SK-N-SH (cell line): ENCODE measurements around the gene ZXDC. TPM values are rescaled to one million over a fixed set of nuclear protein-coding genes. Genes with fewer than 3 reads are reported as not detected.

Experiments used
- CTCF ChIA-PET: fragments of 300-600, 350-600 bp; formaldehyde crosslinking; extraction: SDS; loops from one replicate; lab custom pipeline; 2021; lab: Yijun Ruan, JAX
- POLR2A ChIA-PET: fragments of 350-600 bp; sonication (Branson Sonifier 250); formaldehyde crosslinking; extraction: SDS; loops from one replicate; lab custom pipeline; 2020; ENCODE audit warnings: antibody characterized with exemption, inconsistent platforms; lab: Yijun Ruan, JAX
- DNase-seq: peaks from one replicate; pipeline ENCODE4 v3.0.0; 2012
- H2AFZ ChIP-seq: fragments of 200-600 bp; sonication (generic); 2 replicates; pipeline ENCODE4 v1.8.1; 2016; ENCODE audit warnings: antibody characterized with exemption, mild to moderate bottlenecking, low read depth
- H3F3A ChIP-seq: fragments of 200-600 bp; sonication (generic); replicated peaks from 2 replicates; pipeline ENCODE3; 2016; ENCODE audit warnings: antibody characterized with exemption, mild to moderate bottlenecking; ENCODE audit not compliant: insufficient read depth
- H3K27ac ChIP-seq, 2 experiments: fragments of 200-500 bp in 1 of 2; fragments of 200-600 bp in 1 of 2; sonication (Bioruptor generic) in 1 of 2; sonication (generic), shearing (Covaris generic) in 1 of 2; 2 replicates each; pipeline versions ENCODE4 v1.5.1 to v1.6.1; 2014 to 2016; ENCODE audit warnings: low read depth in 2 of 2, inconsistent platforms in 1 of 2, low read length in 1 of 2, mild to moderate bottlenecking in 1 of 2, mixed read lengths in 1 of 2
- H3K27me3 ChIP-seq: fragments of 200-600 bp; sonication (generic), shearing (Covaris generic); 2 replicates; pipeline ENCODE4 v1.6.1; 2016; ENCODE audit warnings: mixed run types; ENCODE audit not compliant: insufficient read depth
- H3K36me3 ChIP-seq, 2 experiments: fragments of 200-500 bp in 1 of 2; fragments of 200-600 bp in 1 of 2; sonication (Bioruptor generic) in 1 of 2; sonication (generic) in 1 of 2; replicated peaks in 1 of 2; 2 replicates each; pipeline versions ENCODE3 to v1.5.1; 2014 to 2016; ENCODE audit warnings: low read length in 1 of 2, mild to moderate bottlenecking in 1 of 2; ENCODE audit not compliant: insufficient read depth in 2 of 2, control insufficient read depth in 1 of 2
- H3K4me1 ChIP-seq, 2 experiments: fragments of 200-500 bp in 1 of 2; fragments of 200-600 bp in 1 of 2; sonication (Bioruptor generic) in 1 of 2; sonication (generic), shearing (Covaris generic) in 1 of 2; 2 replicates each; pipeline versions ENCODE4 v1.5.1 to v1.6.1; 2014 to 2016; ENCODE audit warnings: low read depth in 1 of 2, low read length in 1 of 2, mixed run types in 1 of 2; ENCODE audit not compliant: insufficient read depth in 2 of 2, control insufficient read depth in 1 of 2
- H3K4me2 ChIP-seq: fragments of 200-600 bp; sonication (generic), shearing (Covaris generic); 2 replicates; pipeline ENCODE4 v1.6.1; 2017; ENCODE audit warnings: mixed run types
- H3K4me3 ChIP-seq, 2 experiments: fragments of 200-500 bp in 1 of 2; fragments of 200-600 bp in 1 of 2; sonication (Bioruptor generic) in 1 of 2; sonication (generic), shearing (Covaris generic) in 1 of 2; 2 replicates each; pipeline versions ENCODE4 v1.5.1 to v1.8.1; 2014 to 2016; ENCODE audit warnings: low read depth in 2 of 2, inconsistent platforms in 1 of 2, low read length in 1 of 2, mild to moderate bottlenecking in 1 of 2, mixed read lengths in 1 of 2, moderate library complexity in 1 of 2
- H3K79me2 ChIP-seq: fragments of 200-600 bp; sonication (generic); 2 replicates; pipeline ENCODE4 v1.8.1; 2017; ENCODE audit warnings: mild to moderate bottlenecking; ENCODE audit not compliant: insufficient read depth
- H3K9ac ChIP-seq: fragments of 200-600 bp; sonication (generic); 2 replicates; pipeline ENCODE4 v1.6.1; 2017; ENCODE audit warnings: mixed run types
- H3K9me2 ChIP-seq: fragments of 200-600 bp; sonication (generic); 2 replicates; pipeline ENCODE4 v1.6.1; 2017; ENCODE audit warnings: mixed run types
- H3K9me3 ChIP-seq: fragments of 200-600 bp; sonication (generic); 2 replicates; pipeline ENCODE4 v1.6.1; 2017; ENCODE audit warnings: mixed run types, mild to moderate bottlenecking, moderate library complexity
- H4K20me1 ChIP-seq: fragments of 200-600 bp; sonication (generic); 2 replicates; pipeline ENCODE4 v1.6.1; 2017; ENCODE audit warnings: mild to moderate bottlenecking, mixed run types; ENCODE audit not compliant: insufficient read depth
- CHD2 ChIP-seq: fragments of 150-350 bp; IDR thresholded peaks from 2 replicates; pipeline ENCODE4 v1.6.1; 2018; ENCODE audit warnings: low read length; ENCODE audit not compliant: partially characterized antibody
- ELF1 ChIP-seq: IDR thresholded peaks from 2 replicates; pipeline ENCODE4 v1.4.0; 2012
- GABPA ChIP-seq: IDR thresholded peaks from 2 replicates; pipeline ENCODE4 v1.4.0; 2012; ENCODE audit warnings: low read depth, mild to moderate bottlenecking
- MEF2A ChIP-seq: IDR thresholded peaks from 2 replicates; pipeline ENCODE4 v1.4.0; 2012; ENCODE audit warnings: low read depth, borderline replicate concordance
- MXI1 ChIP-seq: IDR thresholded peaks from 2 replicates; pipeline ENCODE4 v1.6.1; 2012; ENCODE audit warnings: mild to moderate bottlenecking, low read depth, low read length, improper control_type of control experiment
- NFIC ChIP-seq: IDR thresholded peaks from 2 replicates; pipeline ENCODE4 v1.4.0; 2012; ENCODE audit warnings: borderline replicate concordance
- POLR2AphosphoS5 ChIP-seq: IDR thresholded peaks from 2 replicates; pipeline ENCODE4 v1.6.1; 2012; ENCODE audit warnings: low read depth, low read length
- RCOR1 ChIP-seq: fragments of 150-350 bp; IDR thresholded peaks from 2 replicates; pipeline ENCODE4 v1.6.1; 2017; ENCODE audit warnings: antibody characterized with exemption, low read length
- SMC3 ChIP-seq: IDR thresholded peaks from 2 replicates; pipeline ENCODE4 v1.6.1; 2012; ENCODE audit warnings: low read depth, low read length, improper control_type of control experiment
- YY1 ChIP-seq: IDR thresholded peaks from 2 replicates; pipeline ENCODE4 v1.4.0; 2012; ENCODE audit warnings: low read depth, mild to moderate bottlenecking
- WGBS: methylation state at CpG from one replicate; pipeline ENCODE4 v1.1.6; 2017; ENCODE audit warnings: low lambda C conversion rate; 5-methylcytosine and 5-hydroxymethylcytosine counted together
- polyA plus RNA-seq, 3 experiments: library from polyadenylated mRNA; depleted of rRNA; stranded (reverse); fragments of >200 nt; gene quantifications; 2 replicates each; pipeline ENCODE4 v1.2.3, GENCODE V29; 2012
- TF ChIP-seq, protein P1 (sequence below): fragments of 150-350 bp; IDR thresholded peaks from 2 replicates; pipeline ENCODE4 v1.6.1; 2016; ENCODE audit warnings: mild to moderate bottlenecking, low read depth, low read length
- TF ChIP-seq, protein P2 (sequence below): IDR thresholded peaks from 2 replicates; pipeline ENCODE4 v1.4.0; 2012; ENCODE audit warnings: low read depth, borderline replicate concordance

Gene ZXDC
- polyA plus RNA-seq, 1 of the 3 experiments (the other 2 are of a cell fraction): 8.5 TPM

GRCh38 chr3:126448893-126449180, 26.9 kb downstream of the ZXDC start:
- ChIA-PET CTCF (no interaction called here), POLR2A (no interaction called here)
- 100% methylated on average over 1 of the region's 8 CpGs for WGBS
- Histone ChIP-seq H3K9me3 (no peaks in the 10 kb centered on the region), H3K4me2 (no peak overlapping the region), H3F3A (no peaks in the 10 kb centered on the region), H3K9me2 (no peaks in the 10 kb centered on the region), H3K9ac (no peak overlapping the region), H3K4me1 (no peaks in the 10 kb centered on the region; a peak in 1 of 4 replicates), H4K20me1 (no peaks in the 10 kb centered on the region), H3K4me3 (no peak overlapping the region), H3K36me3 (peaks cover 24 to 35% of the 10 kb centered on the region in 2 experiments), H2AFZ (no peak overlapping the region), H3K27me3 (no peaks in the 10 kb centered on the region), H3K79me2 (no peaks in the 10 kb centered on the region), H3K27ac (no peak overlapping the region)
- TF ChIP-seq YY1: no peak
- DNase-seq: no peak

- CTCF ChIA-PET: interaction anchor here (0.6 kb wide), 1 partner anchor 26 kb away, joined by 3 read pairs; no protein-coding TSS in a partner anchor
These were observed 27.4 kb downstream of the ZXDC start for GRCh38 chr3:126448136-126448892.

GRCh38 chr3:126447456-126448106, 28.1 kb downstream of the ZXDC start:
- Histone ChIP-seq H3K4me1 (peaks cover 0 to 7% of the 10 kb centered on the region in 2 experiments; a peak in 1 of 4 replicates), H3K4me2 (no peak overlapping the region), H3K27me3 (no peaks in the 10 kb centered on the region), H3K9me2 (no peaks in the 10 kb centered on the region), H3K9me3 (no peaks in the 10 kb centered on the region), H3K4me3 (no peak overlapping the region), H2AFZ (no peak overlapping the region), H3K27ac (no peak overlapping the region), H3K9ac (no peak overlapping the region), H4K20me1 (no peaks in the 10 kb centered on the region), H3K79me2 (no peaks in the 10 kb centered on the region), H3K36me3 (peaks cover 19 to 35% of the 10 kb centered on the region in 2 experiments), H3F3A (no peaks in the 10 kb centered on the region)
- ChIA-PET POLR2A (no interaction called here), CTCF (interaction anchor here (0.6 to 1.0 kb wide), 3 partner anchors 25 to 314 kb away, joined by 3 read pairs; partner anchors contain the start of gene ZXDC)
- DNase-seq: no peak
- TF ChIP-seq MEF2A (no peak), GABPA (no peak), NFIC (no peak), CHD2 (no peak), RCOR1 (no peak), ELF1 (no peak)
- TF ChIP-seq, protein P1, sequence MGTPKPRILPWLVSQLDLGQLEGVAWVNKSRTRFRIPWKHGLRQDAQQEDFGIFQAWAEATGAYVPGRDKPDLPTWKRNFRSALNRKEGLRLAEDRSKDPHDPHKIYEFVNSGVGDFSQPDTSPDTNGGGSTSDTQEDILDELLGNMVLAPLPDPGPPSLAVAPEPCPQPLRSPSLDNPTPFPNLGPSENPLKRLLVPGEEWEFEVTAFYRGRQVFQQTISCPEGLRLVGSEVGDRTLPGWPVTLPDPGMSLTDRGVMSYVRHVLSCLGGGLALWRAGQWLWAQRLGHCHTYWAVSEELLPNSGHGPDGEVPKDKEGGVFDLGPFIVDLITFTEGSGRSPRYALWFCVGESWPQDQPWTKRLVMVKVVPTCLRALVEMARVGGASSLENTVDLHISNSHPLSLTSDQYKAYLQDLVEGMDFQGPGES: no peak
- 88% methylated on average over 9 of the region's 12 CpGs for WGBS

More at GRCh38 chr3:126448136-126448892, 27.4 kb downstream of the ZXDC start:
- H3K36me3 ChIP-seq: peaks cover 24 to 35% of the 10 kb centered on the region in 2 experiments
- no peaks in the 10 kb centered on the region for H3F3A ChIP-seq
- H3K27ac ChIP-seq: no peak overlapping the region
- no peak overlapping the region for H3K4me2 ChIP-seq
- H2AFZ ChIP-seq: no peak overlapping the region
- no peak for DNase-seq
- no peak for TF ChIP-seq YY1
- TF ChIP-seq, protein P2, sequence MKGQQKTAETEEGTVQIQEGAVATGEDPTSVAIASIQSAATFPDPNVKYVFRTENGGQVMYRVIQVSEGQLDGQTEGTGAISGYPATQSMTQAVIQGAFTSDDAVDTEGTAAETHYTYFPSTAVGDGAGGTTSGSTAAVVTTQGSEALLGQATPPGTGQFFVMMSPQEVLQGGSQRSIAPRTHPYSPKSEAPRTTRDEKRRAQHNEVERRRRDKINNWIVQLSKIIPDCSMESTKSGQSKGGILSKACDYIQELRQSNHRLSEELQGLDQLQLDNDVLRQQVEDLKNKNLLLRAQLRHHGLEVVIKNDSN: no peak
- TF ChIP-seq, protein P1: no peak
- no peak for TF ChIP-seq SMC3
- no peak for TF ChIP-seq MXI1
- no peak for TF ChIP-seq POLR2AphosphoS5
- H3K4me3 ChIP-seq: no peak overlapping the region
- no peaks in the 10 kb centered on the region for H3K79me2 ChIP-seq
- H3K4me1 ChIP-seq: no peaks in the 10 kb centered on the region; a peak in 1 of 4 replicates
- 90% methylated on average over 16 of the region's 17 CpGs for WGBS
- POLR2A ChIA-PET: no interaction called here
- no peak overlapping the region for H3K9ac ChIP-seq
- no peaks in the 10 kb centered on the region for H3K9me3 ChIP-seq
- H4K20me1 ChIP-seq: no peaks in the 10 kb centered on the region
- H3K27me3 ChIP-seq: no peaks in the 10 kb centered on the region
- H3K9me2 ChIP-seq: no peaks in the 10 kb centered on the region
